GM19397 (cell line): Measurements from ENCODE around the gene DHX35.
"Not testable (repeated sequence)": the region's sequence is repeated elsewhere in the genome, so short reads cannot be mapped to it uniquely, and the experiment has no call there.

ENCODE experiments used
- ATAC-seq: cut with Tn5 transposase; IDR thresholded peaks from one replicate; pipeline ENCODE4 v1.9.1; 2021; ENCODE audit warnings: mild to moderate bottlenecking, moderate library complexity; ENCODE audit not compliant: unreplicated experiment

DHX35 gene

DNA sequence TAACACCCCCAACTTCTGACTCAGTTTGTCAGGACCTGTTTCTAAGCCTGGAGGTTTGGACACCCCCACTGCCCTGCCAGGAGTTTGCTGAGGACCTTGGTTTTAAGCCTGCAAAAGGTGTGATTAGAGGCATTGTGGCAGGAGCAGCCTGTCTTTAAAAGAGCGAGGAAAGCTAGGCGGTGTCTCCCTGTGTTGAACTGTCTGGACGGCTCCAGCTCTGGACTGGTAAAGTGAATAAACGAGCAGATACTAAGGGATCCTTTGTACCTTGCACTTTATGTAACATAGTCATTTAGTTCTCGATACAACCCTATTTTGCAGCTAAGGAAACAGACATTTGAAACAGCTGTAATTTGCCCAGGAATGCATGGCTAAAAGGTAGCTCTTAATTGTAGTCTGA lies 21.5 kb upstream of the DHX35 start:
- no peak for ATAC-seq

DNA sequence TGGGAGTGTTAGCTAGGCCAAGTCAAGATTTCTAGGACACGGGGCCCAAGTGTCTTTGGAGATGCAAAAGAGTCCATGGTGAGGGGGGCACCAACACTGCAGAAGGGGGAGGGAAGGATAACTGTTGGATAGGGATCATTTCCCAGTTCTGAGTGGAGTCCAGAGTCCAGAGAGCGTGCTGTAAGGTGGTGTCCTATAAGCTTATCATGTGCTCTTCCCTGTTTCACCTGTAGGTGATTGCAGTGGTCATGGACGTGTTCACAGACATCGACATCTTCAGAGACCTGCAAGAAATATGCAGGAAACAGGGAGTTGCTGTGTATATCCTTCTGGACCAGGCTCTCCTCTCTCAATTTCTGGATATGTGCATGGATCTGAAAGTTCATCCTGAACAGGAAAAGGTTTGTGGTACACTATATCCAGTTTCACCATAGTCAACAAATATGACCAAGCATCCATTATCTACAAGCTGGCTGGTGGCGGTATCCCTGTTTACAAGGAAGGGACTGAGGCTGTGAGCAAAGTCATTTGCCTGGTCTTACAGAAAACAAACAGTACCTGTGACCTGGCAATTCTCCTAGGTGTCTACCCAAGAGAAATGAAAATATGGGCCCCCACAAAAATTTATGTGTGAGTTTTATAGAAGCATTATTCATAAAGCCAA lies 20.3 kb upstream of the DHX35 start:
- ATAC-seq, result no peak

DNA sequence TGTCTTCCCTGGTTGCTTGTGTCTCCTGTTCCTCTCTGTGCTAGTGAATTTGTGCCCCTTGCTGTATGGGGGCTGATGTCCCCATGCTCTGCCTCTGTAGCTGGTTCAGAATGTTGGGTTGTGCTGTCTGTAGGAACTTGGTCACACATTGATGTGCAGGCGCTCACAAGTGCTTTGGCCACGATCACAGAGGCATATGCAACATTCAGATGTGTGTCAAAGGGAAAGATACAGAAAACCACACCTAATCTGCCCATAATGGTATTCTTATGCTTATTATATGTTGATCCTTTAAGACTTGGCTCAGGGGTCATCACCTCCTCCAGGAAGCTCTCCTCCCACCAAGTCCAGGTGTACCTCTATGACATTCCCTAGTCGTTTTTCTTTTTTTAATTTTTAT lies 17.1 kb upstream of the DHX35 start:
- no peak for ATAC-seq

DNA sequence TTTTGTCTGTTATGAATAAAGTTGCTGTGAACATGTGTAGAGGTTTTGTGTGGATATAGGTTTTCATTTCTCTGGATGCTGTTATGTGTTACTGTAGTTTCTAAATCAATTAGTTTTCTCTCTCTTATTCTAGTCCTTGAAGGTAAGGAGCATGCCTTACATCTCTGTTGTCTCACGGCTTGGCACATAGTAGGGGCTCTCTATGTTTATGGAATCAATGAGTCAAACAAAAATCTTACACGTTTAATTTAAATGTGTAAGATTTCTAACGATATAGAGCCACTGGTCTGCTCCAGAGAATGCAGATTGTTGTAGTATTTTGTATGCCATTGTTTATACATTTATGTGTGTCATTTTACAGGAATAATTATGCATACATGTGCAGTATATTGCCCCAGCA lies 15.3 kb upstream of the DHX35 start:
- no peak for ATAC-seq

DNA sequence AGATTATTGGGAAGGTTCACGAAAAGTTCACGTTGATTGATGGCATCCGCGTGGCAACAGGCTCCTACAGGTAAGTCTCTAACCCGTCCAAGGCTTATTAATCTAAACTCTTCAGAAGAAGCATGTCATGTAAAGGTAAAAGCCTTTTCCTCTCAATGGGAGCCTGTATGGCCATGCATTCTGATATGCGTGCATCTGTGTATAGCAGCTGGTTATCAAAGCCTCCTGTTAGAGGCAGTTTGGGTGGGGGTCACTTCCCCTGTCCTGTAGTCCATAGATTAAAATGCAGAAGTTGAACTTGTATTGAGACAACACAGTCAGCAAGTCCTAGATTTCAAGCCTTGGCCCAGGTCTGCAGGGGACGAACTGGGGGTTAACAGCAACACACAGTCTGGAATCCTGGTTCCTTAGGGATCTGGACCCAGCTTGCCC lies 14.2 kb upstream of the DHX35 start:
- ATAC-seq, result no peak

DNA sequence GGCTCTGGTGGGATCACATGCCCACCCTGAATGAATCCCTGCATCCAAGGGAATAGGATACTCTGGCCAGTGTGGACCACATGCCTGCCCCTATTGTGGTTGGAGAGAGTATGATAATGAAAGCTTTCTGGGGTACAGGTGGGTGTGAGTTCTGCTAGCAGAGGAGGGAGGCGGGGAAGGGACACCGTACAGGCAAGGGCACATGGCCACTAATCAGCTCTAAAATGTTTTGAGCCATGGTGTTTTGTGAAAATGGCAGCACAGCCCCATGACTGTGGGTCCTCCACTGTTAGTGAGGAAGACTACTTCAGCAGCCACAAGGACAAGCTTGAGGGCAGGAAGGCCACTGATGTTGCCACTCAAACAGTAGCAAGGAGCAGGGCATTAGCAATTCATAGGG lies 11.9 kb upstream of the DHX35 start:
- ATAC-seq, result no peak

DNA sequence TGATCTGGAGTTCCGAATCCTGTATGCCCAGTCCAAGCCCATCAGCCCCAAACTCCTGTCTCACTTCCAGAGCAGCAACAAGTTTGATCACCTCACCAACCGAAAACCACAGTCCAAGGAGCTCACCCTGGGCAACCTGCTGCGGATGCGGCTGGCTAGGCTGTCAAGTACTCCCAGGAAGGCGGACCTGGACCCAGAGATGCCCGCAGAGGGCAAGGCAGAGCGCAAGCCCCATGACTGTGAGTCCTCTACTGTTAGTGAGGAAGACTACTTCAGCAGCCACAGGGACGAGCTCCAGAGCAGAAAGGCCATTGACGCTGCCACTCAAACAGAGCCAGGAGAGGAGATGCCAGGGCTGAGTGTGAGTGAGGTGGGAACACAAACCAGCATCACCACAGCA lies 10.5 kb upstream of the DHX35 start:
- no peak for ATAC-seq

DNA sequence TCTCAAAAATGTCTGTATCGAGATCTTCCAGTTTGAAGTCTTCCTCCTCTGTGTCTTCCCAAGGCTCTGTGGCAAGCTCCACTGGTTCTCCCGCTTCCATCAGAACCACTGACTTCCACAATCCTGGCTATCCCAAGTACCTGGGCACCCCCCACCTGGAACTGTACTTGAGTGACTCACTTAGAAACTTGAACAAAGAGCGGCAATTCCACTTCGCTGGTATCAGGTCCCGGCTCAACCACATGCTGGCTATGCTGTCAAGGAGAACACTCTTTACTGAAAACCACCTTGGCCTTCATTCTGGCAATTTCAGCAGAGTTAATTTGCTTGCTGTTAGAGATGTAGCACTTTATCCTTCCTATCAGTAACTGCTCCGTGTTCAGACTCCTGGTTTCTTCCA lies 10.0 kb upstream of the DHX35 start:
- ATAC-seq, result no peak

DNA sequence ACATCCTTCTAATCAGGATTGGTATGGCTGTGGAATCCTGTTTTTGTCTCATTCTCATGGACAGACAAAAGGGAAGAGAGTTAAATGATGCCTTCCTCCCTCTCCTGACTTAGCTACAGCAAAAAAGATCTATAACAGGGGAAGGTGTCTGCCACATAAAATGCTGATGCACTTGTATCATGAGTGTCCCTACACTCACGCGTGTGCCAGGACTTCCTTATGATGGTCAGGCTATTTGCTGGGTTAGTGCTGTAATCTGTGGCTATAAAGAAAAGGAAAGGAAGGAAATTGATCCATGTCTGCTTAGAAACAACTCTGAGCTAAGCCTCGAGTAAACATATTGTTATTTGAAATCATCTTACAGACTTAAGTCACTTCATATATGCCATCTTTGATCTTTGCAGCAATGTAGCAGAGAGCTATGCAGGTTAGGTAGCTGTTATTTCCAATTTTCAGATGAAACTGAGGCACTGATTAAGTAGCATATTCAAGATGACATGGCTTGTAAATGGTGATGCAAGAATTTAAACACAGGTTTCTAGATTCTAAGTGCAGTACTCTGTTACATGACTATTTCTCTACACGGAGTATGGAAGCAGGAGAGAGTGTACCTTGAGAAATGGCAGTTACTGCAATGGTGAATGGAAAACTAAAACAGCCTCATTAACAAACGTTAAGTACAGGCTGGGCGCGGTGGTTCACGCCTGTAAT lies 8.4 kb upstream of the DHX35 start:
- no peak for ATAC-seq

DNA sequence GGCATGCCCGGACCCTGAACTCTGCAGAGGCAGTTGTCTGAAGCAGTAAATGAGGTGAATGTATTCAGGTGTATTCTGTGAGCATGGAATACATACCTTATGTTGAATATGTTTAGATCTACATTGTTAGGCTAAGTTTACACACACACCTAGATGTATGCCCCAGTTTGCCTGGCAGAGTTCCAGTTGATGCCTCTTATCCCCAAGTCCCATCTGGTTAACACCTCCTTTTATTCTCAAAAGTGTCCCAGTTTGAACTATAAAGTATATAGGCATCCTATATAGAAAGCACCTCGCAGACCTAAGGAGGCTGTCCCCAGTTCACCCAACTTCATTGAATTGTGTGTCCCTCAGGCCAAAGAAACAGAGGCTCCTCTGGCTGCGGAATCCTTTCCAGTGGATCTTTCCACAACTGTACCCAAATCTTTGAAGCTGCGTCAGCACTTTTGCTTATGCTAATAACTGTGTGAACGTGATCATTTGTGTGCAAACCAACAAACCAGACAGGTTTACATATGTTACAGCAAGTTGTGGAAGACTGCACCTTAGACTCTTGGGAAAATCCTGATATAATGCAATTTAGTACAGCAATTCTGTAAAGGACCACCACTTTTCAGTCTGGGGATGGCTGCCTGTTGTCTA lies 4.8 kb upstream of the DHX35 start:
- ATAC-seq, result no peak

DNA sequence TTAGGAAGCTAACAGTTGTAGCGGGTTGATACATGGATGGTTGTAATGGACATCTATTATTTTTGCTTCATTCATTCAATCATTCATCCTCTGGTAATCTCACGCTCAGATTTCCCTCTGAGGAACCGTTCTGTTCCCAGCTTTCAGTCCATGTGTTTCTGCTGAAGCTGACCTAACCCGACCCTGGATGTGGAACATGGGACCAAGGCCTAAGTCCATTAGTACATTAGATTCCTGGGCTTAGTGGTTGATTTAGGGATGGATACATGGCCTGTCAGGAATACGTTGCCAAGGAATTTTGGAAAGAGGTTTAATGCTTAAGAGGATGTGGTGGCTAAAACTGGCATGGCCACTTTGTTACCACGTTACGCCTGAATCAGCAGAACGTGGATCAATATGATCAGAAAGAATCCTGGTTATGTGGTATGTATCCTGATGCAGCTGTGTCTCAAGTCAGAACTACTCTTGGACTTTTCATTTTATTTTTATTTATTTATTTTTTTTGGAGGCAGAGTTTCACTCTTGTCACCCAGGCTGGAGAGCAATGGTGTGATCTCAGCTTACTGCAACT lies 4.1 kb upstream of the DHX35 start:
- no peak for ATAC-seq

DNA sequence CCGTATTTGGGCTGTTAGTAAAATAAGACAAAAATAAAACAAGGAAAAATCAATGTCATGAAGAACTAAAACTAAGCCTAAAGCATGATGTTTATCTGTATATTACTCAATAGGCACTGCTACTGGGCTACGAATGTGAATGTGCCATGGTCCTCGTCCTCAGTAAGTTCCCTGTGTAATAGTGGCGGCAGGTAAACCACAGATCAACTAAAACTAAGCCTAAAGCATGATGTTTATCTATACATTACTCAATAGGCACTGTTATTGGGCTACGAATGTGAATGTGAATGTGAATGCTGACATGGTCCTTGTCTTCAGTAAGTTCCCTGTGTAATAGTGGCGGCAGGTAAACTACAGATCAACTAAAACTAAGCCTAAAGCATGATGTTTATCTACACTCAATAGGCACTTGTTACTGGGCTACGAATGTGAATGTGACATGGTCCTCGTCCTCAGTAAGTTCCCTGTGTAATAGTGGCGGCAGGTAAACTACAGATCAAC lies 1.9 kb upstream of the DHX35 start:
- ATAC-seq, result not testable (repeated sequence)

DNA sequence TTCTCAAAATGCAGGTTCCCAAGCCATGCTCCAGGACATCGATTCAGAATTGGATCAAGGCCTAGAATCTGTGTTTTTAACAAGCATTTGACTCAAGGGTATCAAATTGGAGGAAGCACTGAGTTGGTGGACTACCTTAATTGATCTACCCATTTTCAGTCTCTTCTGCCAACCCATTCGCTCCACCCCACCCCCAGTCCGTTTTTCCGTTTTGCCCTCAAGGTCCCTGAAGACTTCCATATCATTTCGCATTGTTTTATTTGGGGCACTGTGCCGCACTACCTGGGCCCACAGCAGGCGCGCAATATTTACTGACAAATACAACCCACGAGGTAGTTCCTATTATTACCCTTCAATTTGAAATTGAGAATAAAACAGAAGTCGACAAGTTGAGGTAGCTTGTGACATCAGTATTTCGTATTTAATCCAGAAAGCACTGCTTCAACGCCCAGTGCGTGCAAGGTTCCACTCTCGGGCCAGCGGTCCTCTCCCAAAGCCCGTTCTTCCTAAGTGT lies 557 bp upstream of the DHX35 start:
- ATAC-seq, result no peak

DNA sequence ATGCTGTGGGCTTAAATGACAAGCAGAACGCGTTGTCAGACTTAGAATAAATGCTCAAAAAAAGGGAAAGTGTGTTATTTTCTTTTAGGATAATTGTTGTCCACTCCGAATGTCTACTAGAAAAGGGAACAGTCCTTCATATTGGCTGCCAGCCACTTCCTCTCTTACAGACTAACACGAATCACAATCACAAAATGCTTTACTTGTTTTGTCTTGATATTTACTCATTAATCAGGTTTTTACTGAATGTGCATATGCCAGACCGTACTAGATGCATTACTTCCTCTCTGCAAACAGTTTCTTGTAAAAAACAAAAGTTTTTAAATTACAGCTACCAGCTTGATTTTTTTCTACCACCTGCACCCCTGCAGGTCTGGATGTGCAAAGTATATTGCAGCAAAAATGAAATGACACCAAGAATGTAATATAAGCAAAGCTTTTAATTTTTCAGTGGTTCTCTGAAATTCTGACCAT lies 821 bp downstream of the DHX35 start:
- ATAC-seq, result no peak

DNA sequence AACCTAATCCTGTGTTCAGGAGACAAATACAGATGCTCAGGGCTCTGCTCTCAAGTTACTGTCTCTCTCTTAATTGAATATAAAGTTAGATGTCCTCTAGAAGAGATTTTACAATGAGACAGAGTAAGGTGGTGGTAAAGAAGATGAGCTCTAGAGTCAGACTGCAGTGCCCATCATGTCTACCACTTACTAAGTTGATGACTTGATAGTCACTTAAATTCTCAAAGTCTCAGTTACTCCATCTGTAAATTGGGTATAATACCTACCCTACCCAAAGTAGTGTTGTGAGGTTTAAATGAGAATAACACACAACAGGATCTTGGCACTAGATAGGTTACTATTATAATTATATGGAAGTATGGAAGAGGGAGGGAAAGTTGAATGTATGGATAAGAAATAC lies 1.6 kb downstream of the DHX35 start:
- no peak for ATAC-seq

DNA sequence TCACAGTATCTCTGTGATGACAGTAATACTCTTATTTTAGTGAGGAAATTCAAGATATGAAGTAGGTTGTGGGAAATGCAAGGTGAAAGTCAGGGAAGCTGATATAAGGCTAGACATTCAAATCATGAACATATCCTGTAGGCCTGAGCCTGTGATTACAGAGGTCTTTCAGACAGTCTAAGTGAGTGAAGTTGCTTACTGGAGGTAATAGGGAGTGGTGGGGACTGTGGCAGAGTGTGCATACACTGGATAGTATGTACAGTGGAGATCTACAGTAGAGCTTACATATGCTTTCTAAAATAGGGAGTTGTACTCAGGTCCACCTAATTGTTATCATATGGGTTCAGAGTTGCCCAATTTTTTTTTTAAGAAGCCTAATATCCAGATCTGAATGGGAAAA lies 3.1 kb downstream of the DHX35 start:
- ATAC-seq, result no peak

DNA sequence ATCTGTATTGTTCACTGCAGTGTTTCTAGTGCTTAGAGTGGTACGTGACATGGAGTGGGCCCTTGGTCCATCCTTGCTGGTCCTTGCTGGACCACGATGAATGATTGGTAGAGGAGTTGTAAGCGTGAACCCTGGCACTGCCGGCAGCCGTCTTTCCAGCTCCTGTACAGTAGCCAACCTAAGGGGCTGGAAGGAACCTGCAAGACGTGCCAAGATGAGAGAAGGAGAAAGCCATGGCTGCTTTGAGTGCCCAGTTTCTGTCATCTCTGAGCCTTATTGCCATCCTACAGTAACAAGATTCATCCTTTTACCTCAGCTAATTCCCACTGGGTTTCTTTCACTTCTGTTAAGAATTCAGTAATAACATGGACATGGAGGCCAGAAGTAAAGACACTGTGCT lies 5.9 kb downstream of the DHX35 start:
- ATAC-seq, result no peak

DNA sequence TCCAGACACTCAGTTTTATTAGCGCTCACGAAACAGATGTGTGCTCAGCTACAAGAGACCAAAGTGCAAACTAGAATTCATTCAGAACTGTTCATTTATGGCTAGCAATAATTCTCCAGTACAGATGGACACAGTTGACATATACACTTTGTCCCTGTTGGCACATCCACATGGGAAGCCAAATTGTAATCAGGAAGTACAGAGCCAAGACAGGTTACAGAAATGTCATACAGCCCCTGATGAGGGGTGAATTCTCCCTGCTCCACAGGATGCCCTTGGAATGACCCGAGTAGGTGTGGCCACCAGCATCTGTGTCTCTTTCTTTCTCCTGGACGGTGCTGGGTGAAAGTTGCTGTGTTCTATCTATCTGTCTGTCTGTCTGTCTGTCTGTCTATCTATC lies 7.6 kb downstream of the DHX35 start:
- no peak for ATAC-seq

DNA sequence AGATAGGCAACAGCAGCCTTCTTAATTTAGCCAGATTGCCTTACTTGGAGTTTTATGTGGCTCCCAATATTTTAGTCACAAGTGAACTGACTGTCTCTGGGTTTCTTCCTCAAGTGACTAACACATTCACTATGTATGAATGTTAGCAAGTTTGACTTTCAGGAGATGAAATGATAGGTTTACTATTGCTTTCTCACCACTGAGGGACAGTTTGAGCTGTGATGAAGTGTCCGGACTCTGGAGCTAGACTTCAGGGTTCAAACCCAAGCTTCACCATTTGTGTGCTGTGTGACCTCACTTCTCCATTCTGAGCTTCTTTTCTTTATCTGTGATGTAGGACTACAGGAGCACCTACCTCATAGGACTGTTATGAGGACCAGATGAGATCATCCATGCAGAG lies 8.2 kb downstream of the DHX35 start:
- ATAC-seq, result no peak

DNA sequence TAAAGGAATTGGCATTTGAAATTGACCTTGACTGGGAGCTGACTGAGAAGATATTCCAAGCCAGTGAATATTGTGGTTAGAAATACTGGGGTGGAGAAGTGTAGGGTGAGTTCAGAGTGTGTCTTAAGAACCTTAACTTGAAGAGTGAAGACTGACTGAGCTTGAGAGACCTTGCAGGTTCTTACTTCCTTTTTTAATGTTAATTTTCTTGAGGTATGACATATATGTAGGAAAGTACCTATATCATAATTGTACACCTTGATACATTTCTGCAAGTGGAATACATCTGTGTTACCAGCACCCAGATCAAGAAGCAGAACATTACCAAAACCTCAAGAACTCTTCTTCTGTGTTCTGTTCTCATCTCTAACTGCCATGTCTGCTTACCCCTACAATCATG lies 11.0 kb downstream of the DHX35 start:
- no peak for ATAC-seq

DNA sequence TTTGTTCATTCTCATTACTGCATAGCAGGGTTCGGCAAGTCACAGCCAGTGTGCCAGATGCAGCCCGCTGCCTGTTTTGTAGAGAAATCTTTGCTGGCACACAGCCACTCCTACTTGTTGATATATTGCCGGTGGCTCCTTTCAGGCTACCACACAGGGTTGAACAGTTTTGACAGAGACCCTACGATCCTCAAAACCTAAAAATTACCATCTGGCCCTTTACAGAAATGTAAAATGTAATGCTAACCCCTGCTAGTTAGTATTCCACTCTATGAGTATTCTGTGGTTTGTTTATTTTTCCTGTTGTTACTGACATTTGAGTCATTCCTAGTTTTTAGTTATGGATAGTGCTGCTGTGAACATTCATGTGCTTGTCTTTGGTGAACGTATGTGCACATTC lies 11.5 kb downstream of the DHX35 start:
- no peak for ATAC-seq
